Measurements from ENCODE around the gene ARMC9. TPM values are rescaled to one million over a fixed set of nuclear protein-coding genes. Genes with fewer than 3 reads are reported as not detected.
"Not testable (repeated sequence)": the region's sequence is repeated elsewhere in the genome, so short reads cannot be mapped to it uniquely, and the experiment has no call there.

ARMC9 gene
- total RNA-seq, 1 experiment from 2014 or later: 16.4 TPM

DNA sequence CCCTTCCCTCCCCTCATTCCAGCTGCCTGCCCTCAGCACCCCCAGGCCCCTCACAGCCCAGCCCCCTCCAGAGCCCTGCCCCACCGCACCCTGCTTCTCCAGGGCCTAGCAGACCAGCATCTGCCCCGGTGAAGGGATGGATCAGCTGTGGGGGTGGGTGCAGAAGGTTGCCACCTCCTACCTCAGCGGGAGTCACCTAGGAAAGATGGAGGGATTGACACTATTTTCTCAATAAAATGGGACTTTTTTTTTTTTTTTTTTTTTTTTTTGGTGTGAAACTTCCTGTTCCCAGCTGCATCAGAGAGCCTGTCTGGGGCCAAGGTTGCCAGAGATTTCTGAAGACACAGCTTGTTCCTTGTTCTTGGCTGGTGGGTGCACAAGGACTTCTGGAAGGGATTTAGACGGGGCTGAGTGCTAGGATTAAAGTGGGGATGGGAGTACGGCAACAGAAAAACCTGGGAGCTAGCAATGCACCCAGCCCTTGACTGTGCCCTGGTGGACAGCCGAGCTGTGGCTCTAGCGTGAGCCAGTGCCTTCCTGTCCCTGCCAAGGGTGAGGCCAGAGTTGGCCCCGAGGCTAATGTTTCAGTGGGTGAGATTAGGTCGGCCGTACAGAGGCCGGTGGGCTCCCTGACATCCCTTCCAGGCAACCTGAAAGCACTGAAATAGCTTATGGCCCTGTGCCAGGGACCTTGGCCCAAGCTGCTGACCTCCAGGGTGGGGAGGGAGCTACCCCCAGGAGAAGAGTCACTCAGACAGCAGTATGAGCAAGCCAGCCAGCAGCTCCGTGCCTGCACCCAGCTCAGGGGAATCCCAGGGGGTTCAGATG is 201.6 kb downstream of the ARMC9 start:
- TF ChIP-seq, protein P1, sequence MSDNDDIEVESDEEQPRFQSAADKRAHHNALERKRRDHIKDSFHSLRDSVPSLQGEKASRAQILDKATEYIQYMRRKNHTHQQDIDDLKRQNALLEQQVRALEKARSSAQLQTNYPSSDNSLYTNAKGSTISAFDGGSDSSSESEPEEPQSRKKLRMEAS (IDR thresholded peaks at IDR 0.05): no peak
- TF ChIP-seq CEBPB (IDR thresholded peaks at IDR 0.05; ENCODE audit: low read depth) (no peak), RAD21 (IDR thresholded peaks at IDR 0.05; ENCODE audit: low read depth) (no peak), POLR2AphosphoS5 (IDR thresholded peaks at IDR 0.05; ENCODE audit: low read depth, low read length) (no peak)
- no peaks in the 10 kb centered on the region for H3K36me3 ChIP-seq (ENCODE audit: control insufficient read depth in 1 of 2, insufficient read depth in 2 of 2, low read length in 2 of 2)
- no peak overlapping the region for H3K4me3 ChIP-seq (replicated peaks in 1 of 2; ENCODE audit: low read depth in 1 of 2, low read length in 2 of 2)
- H3K9ac ChIP-seq (ENCODE audit: low read length): no peak overlapping the region
- ChIA-PET CTCF (interaction anchor here (0.7 to 1.7 kb wide), 4 partner anchors 102 to 296 kb away, joined by 3 to 7 read pairs (median 4); no protein-coding TSS in a partner anchor), POLR2A (no interaction called here), RAD21 (ENCODE audit: low non-redundant PET in 1 of 2, low total read pairs in 2 of 2, uncharacterized antibody in 2 of 2, unreplicated experiment in 2 of 2) (interaction anchor here (0.6 to 0.9 kb wide), 3 partner anchors 161 to 296 kb away, joined by 3 to 4 read pairs (median 3); no protein-coding TSS in a partner anchor)
- H3K9me2 ChIP-seq (ENCODE audit: insufficient read depth): no peaks in the 10 kb centered on the region
- H3K4me2 ChIP-seq (ENCODE audit: low read length): no peak overlapping the region
- BruUV-seq (replicated peaks): TSS peak; percentile 39
- no peaks in the 10 kb centered on the region for H3K9me3 ChIP-seq (ENCODE audit: control insufficient read depth in 1 of 2, insufficient read depth in 1 of 2, low read depth in 1 of 2, low read length in 2 of 2)
- no peak overlapping the region for H2AFZ ChIP-seq (ENCODE audit: low read depth, low read length, poor library complexity, severe bottlenecking)
- H4K20me1 ChIP-seq (ENCODE audit: insufficient read depth): no peaks in the 10 kb centered on the region
- H3K27me3 ChIP-seq (ENCODE audit: insufficient read depth, low read length): no peaks in the 10 kb centered on the region
- no peak for ATAC-seq
- H3K79me2 ChIP-seq (ENCODE audit: insufficient read depth, low read length): no peaks in the 10 kb centered on the region
- H3K4me1 ChIP-seq (ENCODE audit: control insufficient read depth in 1 of 2, insufficient read depth in 2 of 2, low read length in 2 of 2): peaks cover 9 to 23% of the 10 kb centered on the region in 2 experiments
- intact Hi-C loops (cut with micrococcal nuclease): no loop called here
- DNase-seq (ENCODE audit: low read depth, low spot score): no peak
- H3K27ac ChIP-seq (ENCODE audit: low read depth, low read length): no peak overlapping the region

DNA sequence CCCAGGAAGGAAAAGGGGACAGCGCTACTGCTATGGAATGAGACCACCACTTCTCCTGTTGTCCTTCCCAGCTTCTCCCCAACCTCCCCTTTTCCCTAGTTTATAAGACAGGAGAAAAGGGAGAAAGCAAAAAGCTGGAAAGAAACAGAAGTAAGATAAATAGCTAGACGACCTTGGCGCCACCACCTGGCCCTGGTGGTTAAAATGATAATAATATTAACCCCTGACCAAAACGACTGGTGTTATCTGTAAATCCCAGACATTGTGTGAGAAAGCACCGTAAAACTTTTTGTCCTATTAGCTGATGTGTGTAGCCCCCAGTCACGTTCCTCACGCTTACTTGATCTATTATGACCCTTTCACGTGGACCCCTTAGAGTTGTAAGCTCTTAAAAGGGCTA is 202.2 kb downstream of the ARMC9 start:
- H3K9ac ChIP-seq (ENCODE audit: low read length); POLR2A ChIA-PET; H3K79me2 ChIP-seq (ENCODE audit: insufficient read depth, low read length); BruUV-seq (replicated peaks); ATAC-seq; intact Hi-C loops (cut with micrococcal nuclease); H3K36me3 ChIP-seq (ENCODE audit: control insufficient read depth in 1 of 2, insufficient read depth in 2 of 2, low read length in 2 of 2); H3K4me2 ChIP-seq (ENCODE audit: low read length); DNase-seq (ENCODE audit: low read depth, low spot score); H3K4me3 ChIP-seq (replicated peaks in 1 of 2; ENCODE audit: low read depth in 1 of 2, low read length in 2 of 2); H2AFZ ChIP-seq (ENCODE audit: low read depth, low read length, poor library complexity, severe bottlenecking); H3K9me3 ChIP-seq (ENCODE audit: control insufficient read depth in 1 of 2, insufficient read depth in 1 of 2, low read depth in 1 of 2, low read length in 2 of 2); H4K20me1 ChIP-seq (ENCODE audit: insufficient read depth); H3K27me3 ChIP-seq (ENCODE audit: insufficient read depth, low read length); H3K27ac ChIP-seq (ENCODE audit: low read depth, low read length); H3K9me2 ChIP-seq (ENCODE audit: insufficient read depth): not testable (repeated sequence)
- ChIA-PET RAD21 (ENCODE audit: low non-redundant PET in 1 of 2, low total read pairs in 2 of 2, uncharacterized antibody in 2 of 2, unreplicated experiment in 2 of 2) (interaction anchor here (0.7 to 0.9 kb wide), 2 partner anchors 161 to 297 kb away, joined by 3 to 4 read pairs; no protein-coding TSS in a partner anchor), CTCF (interaction anchor here (0.7 to 1.7 kb wide), 4 partner anchors 103 to 296 kb away, joined by 3 to 7 read pairs (median 4); no protein-coding TSS in a partner anchor)
- TF ChIP-seq, protein P2, sequence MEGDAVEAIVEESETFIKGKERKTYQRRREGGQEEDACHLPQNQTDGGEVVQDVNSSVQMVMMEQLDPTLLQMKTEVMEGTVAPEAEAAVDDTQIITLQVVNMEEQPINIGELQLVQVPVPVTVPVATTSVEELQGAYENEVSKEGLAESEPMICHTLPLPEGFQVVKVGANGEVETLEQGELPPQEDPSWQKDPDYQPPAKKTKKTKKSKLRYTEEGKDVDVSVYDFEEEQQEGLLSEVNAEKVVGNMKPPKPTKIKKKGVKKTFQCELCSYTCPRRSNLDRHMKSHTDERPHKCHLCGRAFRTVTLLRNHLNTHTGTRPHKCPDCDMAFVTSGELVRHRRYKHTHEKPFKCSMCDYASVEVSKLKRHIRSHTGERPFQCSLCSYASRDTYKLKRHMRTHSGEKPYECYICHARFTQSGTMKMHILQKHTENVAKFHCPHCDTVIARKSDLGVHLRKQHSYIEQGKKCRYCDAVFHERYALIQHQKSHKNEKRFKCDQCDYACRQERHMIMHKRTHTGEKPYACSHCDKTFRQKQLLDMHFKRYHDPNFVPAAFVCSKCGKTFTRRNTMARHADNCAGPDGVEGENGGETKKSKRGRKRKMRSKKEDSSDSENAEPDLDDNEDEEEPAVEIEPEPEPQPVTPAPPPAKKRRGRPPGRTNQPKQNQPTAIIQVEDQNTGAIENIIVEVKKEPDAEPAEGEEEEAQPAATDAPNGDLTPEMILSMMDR (IDR thresholded peaks at IDR 0.05 in 2 of 3, conservative IDR thresholded peaks at IDR 0.05 in 1 of 3; ENCODE audit: borderline replicate concordance in 1 of 3, insufficient read depth in 1 of 3, low read depth in 2 of 3, low read length in 2 of 3): peak in 2 of 3 experiments; percentile 14 to 26; a peak in 1 of 6 replicates
- H3K4me1 ChIP-seq (ENCODE audit: control insufficient read depth in 1 of 2, insufficient read depth in 2 of 2, low read length in 2 of 2): peaks cover 7 to 20% of the 10 kb centered on the region in 2 experiments

DNA sequence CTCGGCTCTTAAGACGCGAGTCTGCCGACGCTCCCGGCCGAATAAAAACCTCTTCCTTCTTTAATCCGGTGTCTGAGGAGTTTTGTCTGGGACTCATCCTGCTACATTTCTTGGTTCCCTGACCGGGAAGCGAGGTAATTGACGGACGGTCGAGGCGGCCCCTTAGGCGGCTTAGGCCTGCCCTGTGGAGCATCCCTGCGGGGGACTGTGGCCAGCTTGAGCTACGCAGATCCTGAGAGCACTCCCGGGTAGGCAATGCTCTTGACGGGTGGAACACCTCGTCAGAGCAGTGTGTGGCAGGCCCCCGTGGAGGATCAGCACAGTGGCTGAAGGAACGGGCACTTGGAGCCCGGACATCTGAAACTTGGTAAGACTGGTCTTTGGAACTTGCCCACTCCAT is 202.7 kb downstream of the ARMC9 start:
- H4K20me1 ChIP-seq (ENCODE audit: insufficient read depth); intact Hi-C loops (cut with micrococcal nuclease); H3K27ac ChIP-seq (ENCODE audit: low read depth, low read length): not testable (repeated sequence)

More for the DNA sequence above, 202.7 kb downstream of the ARMC9 start:
- H2AFZ ChIP-seq (ENCODE audit: low read depth, low read length, poor library complexity, severe bottlenecking); H3K9ac ChIP-seq (ENCODE audit: low read length); RAD21 ChIA-PET (ENCODE audit: low non-redundant PET in 1 of 2, low total read pairs in 2 of 2, uncharacterized antibody in 2 of 2, unreplicated experiment in 2 of 2); H3K4me3 ChIP-seq (replicated peaks in 1 of 2; ENCODE audit: low read depth in 1 of 2, low read length in 2 of 2); H3K36me3 ChIP-seq (ENCODE audit: control insufficient read depth in 1 of 2, insufficient read depth in 2 of 2, low read length in 2 of 2); ATAC-seq; H3K9me3 ChIP-seq (ENCODE audit: control insufficient read depth in 1 of 2, insufficient read depth in 1 of 2, low read depth in 1 of 2, low read length in 2 of 2); H3K27me3 ChIP-seq (ENCODE audit: insufficient read depth, low read length); DNase-seq (ENCODE audit: low read depth, low spot score); BruUV-seq (replicated peaks); H3K4me2 ChIP-seq (ENCODE audit: low read length); H3K79me2 ChIP-seq (ENCODE audit: insufficient read depth, low read length); POLR2A ChIA-PET; H3K9me2 ChIP-seq (ENCODE audit: insufficient read depth): not testable (repeated sequence)
- CTCF ChIA-PET: interaction anchor here (0.7 to 1.7 kb wide), 4 partner anchors 103 to 297 kb away, joined by 3 to 7 read pairs (median 4); no protein-coding TSS in a partner anchor
- H3K4me1 ChIP-seq (ENCODE audit: control insufficient read depth in 1 of 2, insufficient read depth in 2 of 2, low read length in 2 of 2): peaks cover 7 to 19% of the 10 kb centered on the region in 2 experiments
